GM21723 (cell line): ENCODE results near the gene TOPBP1.
"Not testable (repeated sequence)": the region's sequence is repeated elsewhere in the genome, so short reads cannot be mapped to it uniquely, and the experiment has no call there.

Experiments used
- ATAC-seq: cut with Tn5 transposase; IDR thresholded peaks from one replicate; pipeline ENCODE4 v1.9.1; 2021; ENCODE audit warnings: mild to moderate bottlenecking, moderate library complexity; ENCODE audit not compliant: unreplicated experiment

The TOPBP1 gene

GRCh38 chr3:133661454-133662277, at the start of gene TOPBP1:
Gene TOPBP1, minus strand, starts transcription at chr3:133661941. Its CDS starts 814 bp downstream, at chr3:133661127.
- ATAC-seq, result peak; percentile 88

GRCh38 chr3:133711013-133711412, 49.3 kb upstream of the TOPBP1 start:
- ATAC-seq, result no peak

GRCh38 chr3:133709139-133709750, 47.5 kb upstream of the TOPBP1 start:
- no peak for ATAC-seq

- ATAC-seq, result no peak
Measured at GRCh38 chr3:133706033-133706432, 44.3 kb upstream of the TOPBP1 start.

GRCh38 chr3:133703915-133704314, 42.2 kb upstream of the TOPBP1 start:
- no peak for ATAC-seq

- ATAC-seq, result no peak
Measured at GRCh38 chr3:133701435-133702358, 40.0 kb upstream of the TOPBP1 start.

GRCh38 chr3:133700351-133700750, 38.6 kb upstream of the TOPBP1 start:
- no peak for ATAC-seq

GRCh38 chr3:133699903-133700302, 38.2 kb upstream of the TOPBP1 start:
- no peak for ATAC-seq

- ATAC-seq, result no peak
Measured at GRCh38 chr3:133699467-133699866, 37.7 kb upstream of the TOPBP1 start.

GRCh38 chr3:133697960-133698359, 36.2 kb upstream of the TOPBP1 start:
- ATAC-seq, result no peak

GRCh38 chr3:133695560-133696171, 33.9 kb upstream of the TOPBP1 start:
- no peak for ATAC-seq

- no peak for ATAC-seq
Measured at GRCh38 chr3:133694288-133695268, 32.8 kb upstream of the TOPBP1 start.

GRCh38 chr3:133693821-133694220, 32.1 kb upstream of the TOPBP1 start:
- no peak for ATAC-seq

GRCh38 chr3:133692759-133693158, 31.0 kb upstream of the TOPBP1 start:
- ATAC-seq, result no peak

- no peak for ATAC-seq
Measured at GRCh38 chr3:133691273-133692107, 29.7 kb upstream of the TOPBP1 start.

GRCh38 chr3:133677993-133678392, 16.3 kb upstream of the TOPBP1 start:
- not testable (repeated sequence) for ATAC-seq

GRCh38 chr3:133676336-133677118, 14.8 kb upstream of the TOPBP1 start:
- no peak for ATAC-seq
